ENCODE measurements around the gene TRIP13. TPM values are rescaled to one million over a fixed set of nuclear protein-coding genes. Genes with fewer than 3 reads are reported as not detected.

The TRIP13 gene
- total and polyA plus RNA-seq, 2 experiments from 2014 or later = 42.5 to 44.8 TPM

- TF ChIP-seq CTCF (conservative IDR thresholded peaks at IDR 0.05; ENCODE audit: low read depth in 2 of 2) (no peak), CREB1 (CRISPR knock-in tag; IDR thresholded peaks at IDR 0.05; ENCODE audit: low read depth) (no peak), EZH2 (IDR thresholded peaks at IDR 0.05; ENCODE audit: low read depth, unreplicated experiment) (no peak), POLR2AphosphoS5 (IDR thresholded peaks at IDR 0.05; ENCODE audit: low read depth) (no peak), JUNB (IDR thresholded peaks at IDR 0.05; ENCODE audit: unreplicated experiment) (no peak), EZH2phosphoT487 (IDR thresholded peaks at IDR 0.05; ENCODE audit: unreplicated experiment) (no peak), REST (IDR thresholded peaks at IDR 0.05; ENCODE audit: unreplicated experiment) (no peak), ZNF114 (CRISPR knock-in tag; IDR thresholded peaks at IDR 0.05) (no peak), NANOG (IDR thresholded peaks at IDR 0.05; ENCODE audit: borderline replicate concordance) (no peak), ETS1 (IDR thresholded peaks at IDR 0.05) (no peak)
These were observed 67.2 kb downstream of the TRIP13 start (continued) for GRCh38 chr5:959581-960531.

- no peak overlapping the region for H3K27ac Mint-ChIP-seq
- DNase-seq (ENCODE audit: low spot score) = no peak
- no peak for TF ChIP-seq ZNF114 (CRISPR knock-in tag; IDR thresholded peaks at IDR 0.05)
- TF ChIP-seq ZNF462 (CRISPR knock-in tag; IDR thresholded peaks at IDR 0.05) = no peak
- TF ChIP-seq EZH2 (IDR thresholded peaks at IDR 0.05; ENCODE audit: low read depth, unreplicated experiment) = no peak
These were observed 67.9 kb downstream of the TRIP13 start for GRCh38 chr5:960551-960950.

More at GRCh38 chr5:960551-960950, 67.9 kb downstream of the TRIP13 start:
- Histone ChIP-seq H3K4me3 (no peak overlapping the region), H4K20me1 (replicated peaks; ENCODE audit: insufficient read depth) (no peaks in the 10 kb centered on the region), H3K27ac (ENCODE audit: low read depth) (no peak overlapping the region), H3K9me2 (ENCODE audit: insufficient read depth) (no peaks in the 10 kb centered on the region), H3K27me3 (ENCODE audit: insufficient read depth) (no peaks in the 10 kb centered on the region), H3K4me1 (ENCODE audit: insufficient read depth) (no peaks in the 10 kb centered on the region; the same call in 1 of the 2 replicates), H3F3A (replicated peaks; ENCODE audit: low read depth) (no peaks in the 10 kb centered on the region), H3K4me2 (no peak overlapping the region), H3K79me2 (replicated peaks; ENCODE audit: insufficient read depth) (no peaks in the 10 kb centered on the region), H2AFZ (no peak overlapping the region), H3K36me3 (ENCODE audit: insufficient read depth) (no peaks in the 10 kb centered on the region)
- H3K27me3 Mint-ChIP-seq (ENCODE audit: insufficient read depth, low read depth, poor library complexity) = peaks cover 12% of the 10 kb centered on the region
- ATAC-seq = no peak
- H3K4me1 Mint-ChIP-seq = 0 out of 3 replicates have a peak, but pooled peaks cover 3% of the 10 kb centered on the region
- H3K9me3 Mint-ChIP-seq = no peaks in the 10 kb centered on the region
- no peaks in the 10 kb centered on the region for H3K36me3 Mint-ChIP-seq (ENCODE audit: low read depth)
- no peak overlapping the region for H3K4me3 Mint-ChIP-seq
